Hepatocyte (in vitro differentiated cells): ENCODE results near the gene FSTL1. TPM values are rescaled to one million over a fixed set of nuclear protein-coding genes. Genes with fewer than 3 reads are reported as not detected.

Experiments
- DNase-seq: peaks from one replicate; pipeline ENCODE4 v3.0.0-alpha.2; 2016; ENCODE audit warnings: low spot score
- H2AFZ ChIP-seq: fragments of 200-600 bp; sonication (generic); 2 replicates; pipeline ENCODE4 v1.6.0; 2016; ENCODE audit warnings: antibody characterized with exemption, mild to moderate bottlenecking
- H3K27ac ChIP-seq: fragments of 200-600 bp; sonication (generic); 2 replicates; pipeline ENCODE4 v1.5.1; 2016; ENCODE audit warnings: mild to moderate bottlenecking
- H3K27me3 ChIP-seq: fragments of 200-600 bp; sonication (generic); 2 replicates; pipeline ENCODE4 v1.6.1; 2016
- H3K36me3 ChIP-seq: fragments of 200-600 bp; sonication (generic); replicated peaks from 2 replicates; pipeline ENCODE4 v1.5.1; 2016; ENCODE audit warnings: low read depth; ENCODE audit not compliant: insufficient read depth
- H3K4me1 ChIP-seq: fragments of 200-600 bp; sonication (generic); 2 replicates; pipeline ENCODE4 v1.5.1; 2016; ENCODE audit warnings: mild to moderate bottlenecking, moderate library complexity; ENCODE audit not compliant: insufficient read depth
- H3K4me2 ChIP-seq: fragments of 200-600 bp; sonication (generic); 2 replicates; pipeline ENCODE4 v1.6.0; 2016
- H3K4me3 ChIP-seq: fragments of 200-600 bp; sonication (generic); 2 replicates; pipeline ENCODE4 v1.5.1; 2016; ENCODE audit warnings: mild to moderate bottlenecking
- H3K79me2 ChIP-seq: fragments of 200-600 bp; sonication (generic); 2 replicates; pipeline ENCODE4 v1.6.0; 2017; ENCODE audit warnings: mild to moderate bottlenecking
- H3K9me2 ChIP-seq: fragments of 200-600 bp; sonication (generic); replicated peaks from 2 replicates; pipeline ENCODE4 v1.6.0; 2017; ENCODE audit warnings: mild to moderate bottlenecking; ENCODE audit not compliant: insufficient read depth
- H3K9me3 ChIP-seq: fragments of 200-600 bp; sonication (generic); 2 replicates; pipeline ENCODE4 v1.5.1; 2016; ENCODE audit warnings: low read depth, mild to moderate bottlenecking
- H4K20me1 ChIP-seq: fragments of 200-600 bp; sonication (generic); 2 replicates; pipeline ENCODE4 v1.6.0; 2016; ENCODE audit warnings: mild to moderate bottlenecking; ENCODE audit not compliant: insufficient read depth, poor library complexity, severe bottlenecking
- CTCF ChIP-seq: fragments of 200-600 bp; sonication (generic); IDR thresholded peaks from 2 replicates; pipeline ENCODE4 v1.5.1; 2016; ENCODE audit warnings: antibody characterized with exemption, mild to moderate bottlenecking; ENCODE audit not compliant: poor library complexity
- EZH2 ChIP-seq: fragments of 200-600 bp; sonication (generic); IDR thresholded peaks from 2 replicates; pipeline ENCODE4 v1.6.1; 2016; ENCODE audit warnings: antibody characterized with exemption, mild to moderate bottlenecking, borderline replicate concordance
- EZH2phosphoT487 ChIP-seq: fragments of 200-600 bp; sonication (generic); IDR thresholded peaks from one replicate; pipeline ENCODE4 v1.6.1; 2018; ENCODE audit warnings: antibody characterized with exemption, mild to moderate bottlenecking, low read depth, moderate library complexity; ENCODE audit not compliant: unreplicated experiment, severe bottlenecking
- WGBS: methylation state at CpG from one replicate; pipeline ENCODE4 v1.1.6; 2016; ENCODE audit warnings: low lambda C conversion rate; ENCODE audit errors: missing lambda C conversion rate; 5-methylcytosine and 5-hydroxymethylcytosine counted together
- polyA plus RNA-seq: library from polyadenylated mRNA; unstranded; fragments of >200 nt; fragmentation: Nextera tagmentation; extraction: Ambion mirVana; gene quantifications from 2 replicates; pipeline ENCODE4 v1.2.1, GENCODE V29; 2016
- total RNA-seq: library from RNA; depleted of rRNA; stranded (reverse); fragments of >200 nt; gene quantifications from 2 replicates; pipeline ENCODE4 v1.2.3, GENCODE V29; 2014

The FSTL1 gene
- total and polyA plus RNA-seq, 2 experiments from 2014 or later: 195 to 390 TPM

- Histone ChIP-seq H3K79me2 (no peaks in the 10 kb centered on the region), H3K9me2 (no peaks in the 10 kb centered on the region), H3K36me3 (no peaks in the 10 kb centered on the region), H3K4me1 (no peaks in the 10 kb centered on the region), H3K27ac (no peak overlapping the region), H3K9me3 (no peaks in the 10 kb centered on the region), H3K27me3 (no peaks in the 10 kb centered on the region), H3K4me3 (no peak overlapping the region), H3K4me2 (no peak overlapping the region), H2AFZ (no peak overlapping the region), H4K20me1 (no peaks in the 10 kb centered on the region)
- DNase-seq: no peak
- TF ChIP-seq EZH2: no peak
- no peak for TF ChIP-seq CTCF
- no peak for TF ChIP-seq EZH2phosphoT487
Measured at GRCh38 chr3:120357807-120358206, 93.0 kb downstream of the FSTL1 start.

- Histone ChIP-seq H3K4me3 (no peak overlapping the region), H3K9me2 (no peaks in the 10 kb centered on the region)
Measured at GRCh38 chr3:120355486-120355885, 95.3 kb downstream of the FSTL1 start.

GRCh38 chr3:120353463-120353862 lies 97.3 kb downstream of the FSTL1 start:
- Histone ChIP-seq H3K27me3 (no peaks in the 10 kb centered on the region), H2AFZ (no peak overlapping the region), H3K27ac (no peak overlapping the region), H3K36me3 (no peaks in the 10 kb centered on the region), H3K9me2 (no peaks in the 10 kb centered on the region), H3K79me2 (no peaks in the 10 kb centered on the region), H3K4me3 (no peak overlapping the region), H3K4me2 (no peak overlapping the region), H3K9me3 (no peaks in the 10 kb centered on the region), H3K4me1 (peaks cover 10% of the 10 kb centered on the region), H4K20me1 (no peaks in the 10 kb centered on the region)
- no peak for TF ChIP-seq EZH2
- no peak for TF ChIP-seq EZH2phosphoT487
- TF ChIP-seq CTCF: no peak
- DNase-seq: no peak

More at GRCh38 chr3:120355486-120355885, 95.3 kb downstream of the FSTL1 start:
- DNase-seq: no peak
- Histone ChIP-seq H3K27ac (no peak overlapping the region), H3K36me3 (no peaks in the 10 kb centered on the region), H3K4me1 (peaks cover 4% of the 10 kb centered on the region), H3K9me3 (no peaks in the 10 kb centered on the region), H3K79me2 (no peaks in the 10 kb centered on the region), H3K4me2 (no peak overlapping the region), H2AFZ (no peak overlapping the region), H4K20me1 (no peaks in the 10 kb centered on the region), H3K27me3 (no peaks in the 10 kb centered on the region)
- TF ChIP-seq EZH2phosphoT487: no peak
- TF ChIP-seq CTCF: no peak
- TF ChIP-seq EZH2: no peak
- 98% methylated on average over 1 of the region's 1 CpG for WGBS

- DNase-seq: no peak
- Histone ChIP-seq H3K79me2 (peaks cover 11% of the 10 kb centered on the region), H3K4me2 (no peak overlapping the region), H3K27ac (no peak overlapping the region), H4K20me1 (peaks cover 7% of the 10 kb centered on the region), H3K4me1 (peaks cover 14% of the 10 kb centered on the region), H3K9me2 (no peaks in the 10 kb centered on the region), H3K36me3 (no peaks in the 10 kb centered on the region), H2AFZ (no peak overlapping the region), H3K4me3 (no peak overlapping the region), H3K27me3 (no peaks in the 10 kb centered on the region), H3K9me3 (no peaks in the 10 kb centered on the region)
- 95% methylated on average over 4 of the region's 4 CpGs for WGBS
- TF ChIP-seq EZH2phosphoT487: no peak
Measured at GRCh38 chr3:120352017-120352416, 98.8 kb downstream of the FSTL1 start.
